Liver (tissue), 9 donors: Measurements from ENCODE around the gene SPINK2. TPM values are rescaled to one million over a fixed set of nuclear protein-coding genes. Genes with fewer than 3 reads are reported as not detected.

Source experiments
- DNase-seq: peaks from one replicate; pipeline ENCODE4 v3.0.0-alpha.2; 2017; ENCODE audit warnings: low spot score
- H3K27ac ChIP-seq, 2 donors: one replicate each; pipeline ENCODE4 v1.7.0; 2013; ENCODE audit warnings: inconsistent platforms in 2 of 2, low read length in 2 of 2, control low read depth in 1 of 2, low read depth in 1 of 2, mild to moderate bottlenecking in 1 of 2
- H3K27me3 ChIP-seq, 4 donors: one replicate each; pipeline versions ENCODE4 v1.6.1 to v1.7.0; 2013; ENCODE audit warnings: low read length in 3 of 4, inconsistent platforms in 1 of 4, mild to moderate bottlenecking in 1 of 4, moderate library complexity in 1 of 4; ENCODE audit not compliant: control insufficient read depth in 4 of 4, insufficient read depth in 4 of 4
- H3K36me3 ChIP-seq, 4 donors: one replicate each; pipeline versions ENCODE4 v1.6.1 to v1.7.0; 2013; ENCODE audit warnings: low read length in 3 of 4, mild to moderate bottlenecking in 3 of 4, low read depth in 1 of 4, moderate library complexity in 1 of 4; ENCODE audit not compliant: control insufficient read depth in 4 of 4, insufficient read depth in 3 of 4
- H3K4me1 ChIP-seq, 4 donors: one replicate each; pipeline versions ENCODE4 v1.6.1 to v1.7.0; 2013; ENCODE audit warnings: low read length in 3 of 4, mild to moderate bottlenecking in 3 of 4, moderate library complexity in 1 of 4; ENCODE audit not compliant: control insufficient read depth in 4 of 4, insufficient read depth in 4 of 4
- H3K4me3 ChIP-seq, 3 donors: one replicate each; pipeline versions ENCODE4 v1.6.1 to v1.7.0; 2013; ENCODE audit warnings: low read length in 3 of 3, control low read depth in 1 of 3, low read depth in 1 of 3, mild to moderate bottlenecking in 1 of 3
- H3K9ac ChIP-seq, 2 donors: one replicate each; pipeline ENCODE4 v1.7.0; 2013; ENCODE audit warnings: low read length in 2 of 2, mild to moderate bottlenecking in 2 of 2, moderate library complexity in 2 of 2, control low read depth in 1 of 2, low read depth in 1 of 2
- H3K9me3 ChIP-seq, 4 donors: one replicate each; pipeline versions ENCODE4 v1.6.1 to v1.7.0; 2013; ENCODE audit warnings: low read length in 3 of 4; ENCODE audit not compliant: control insufficient read depth in 4 of 4
- ATF3 ChIP-seq: IDR thresholded peaks from 2 replicates; pipeline ENCODE4 v1.6.1; 2016; ENCODE audit warnings: antibody characterized with exemption
- CTCF ChIP-seq: fragments of 150-350 bp; IDR thresholded peaks from 2 replicates; pipeline ENCODE4 v1.5.1; 2017; ENCODE audit warnings: improper control_type of control experiment, low read depth, low read length; ENCODE audit not compliant: missing input control
- EGR1 ChIP-seq, 2 donors: IDR thresholded peaks; 2 replicates each; pipeline ENCODE4 v1.6.1; 2016 to 2018; ENCODE audit warnings: antibody characterized with exemption in 2 of 2, low read depth in 2 of 2
- FOXA1 ChIP-seq: IDR thresholded peaks from 2 replicates; pipeline ENCODE4 v1.6.1; 2016; ENCODE audit warnings: antibody characterized with exemption
- FOXA2 ChIP-seq: IDR thresholded peaks from 2 replicates; pipeline ENCODE4 v1.6.1; 2016; ENCODE audit warnings: antibody characterized with exemption
- GABPA ChIP-seq, 2 donors: IDR thresholded peaks in 1 of 2; conservative IDR thresholded peaks in 1 of 2; 2 replicates each; pipeline ENCODE4 v1.6.1; 2016; ENCODE audit warnings: antibody characterized with exemption in 2 of 2, mild to moderate bottlenecking in 1 of 2, moderate library complexity in 1 of 2
- HNF4A ChIP-seq, 2 donors: conservative IDR thresholded peaks; 2 replicates each; pipeline ENCODE4 v1.6.1; 2016; ENCODE audit warnings: antibody characterized with exemption in 2 of 2, mild to moderate bottlenecking in 2 of 2
- HNF4G ChIP-seq: IDR thresholded peaks from 2 replicates; pipeline ENCODE4 v1.6.1; 2016; ENCODE audit warnings: antibody characterized with exemption
- JUND ChIP-seq, 2 donors: IDR thresholded peaks; 2 replicates each; pipeline ENCODE4 v1.6.1; 2016; ENCODE audit warnings: antibody characterized with exemption in 2 of 2
- MAX ChIP-seq: IDR thresholded peaks from 2 replicates; pipeline ENCODE4 v1.6.1; 2016; ENCODE audit warnings: antibody characterized with exemption
- NR2F2 ChIP-seq: IDR thresholded peaks from 2 replicates; pipeline ENCODE4 v1.6.1; 2016; ENCODE audit warnings: antibody characterized with exemption
- RAD21 ChIP-seq, 2 donors: IDR thresholded peaks; 2 replicates each; pipeline ENCODE4 v1.6.1; 2016; ENCODE audit warnings: antibody characterized with exemption in 2 of 2, mild to moderate bottlenecking in 2 of 2
- RXRA ChIP-seq, 2 donors: IDR thresholded peaks; 2 replicates each; pipeline ENCODE4 v1.6.1; 2017 to 2018; ENCODE audit warnings: antibody characterized with exemption in 2 of 2, mild to moderate bottlenecking in 1 of 2
- SP1 ChIP-seq: IDR thresholded peaks from 2 replicates; pipeline ENCODE4 v1.6.1; 2018; ENCODE audit warnings: antibody characterized with exemption, mild to moderate bottlenecking
- TAF1 ChIP-seq: conservative IDR thresholded peaks from 2 replicates; pipeline ENCODE4 v1.6.1; 2016; ENCODE audit warnings: antibody characterized with exemption, mild to moderate bottlenecking
- YY1 ChIP-seq: IDR thresholded peaks from 2 replicates; pipeline ENCODE4 v1.6.1; 2016; ENCODE audit warnings: antibody characterized with exemption, mild to moderate bottlenecking
- ZBTB33 ChIP-seq: IDR thresholded peaks from 2 replicates; pipeline ENCODE4 v1.6.1; 2016; ENCODE audit warnings: antibody characterized with exemption
- WGBS: extraction: QIAGEN DNeasy Blood & Tissue Kit; methylation state at CpG from one replicate; pipeline ENCODE4 v1.1.7; 2013; 5-methylcytosine and 5-hydroxymethylcytosine counted together
- polyA plus RNA-seq, 2 donors: library from polyadenylated mRNA; stranded (reverse) in 1 of 2; unstranded in 1 of 2; fragments of 200-250 nt in 1 of 2; fragments of >200 nt in 1 of 2; fragmentation: Nextera tagmentation in 1 of 2; extraction: Ambion mirVana in 1 of 2; gene quantifications; one replicate each; pipeline versions ENCODE4 v1.2.1 to v1.2.3, GENCODE V29; 2013 to 2015
- total RNA-seq, 2 donors: library from RNA; depleted of rRNA; stranded (reverse); fragments of >200 nt; gene quantifications; one replicate each; pipeline ENCODE4 v1.2.3, GENCODE V29; 2014
- TF ChIP-seq, protein P1 (sequence below): IDR thresholded peaks from 2 replicates; pipeline ENCODE4 v1.6.1; 2016; ENCODE audit warnings: antibody characterized with exemption, mild to moderate bottlenecking
- donor health status: healthy.
- donor health status: healthy.
- donor health status: healthy.
- donor health status: healthy.
- donor health status: healthy.

SPINK2 gene
- total and polyA plus RNA-seq, 4 donors = 0.79 TPM; not detected in 3

DNA sequence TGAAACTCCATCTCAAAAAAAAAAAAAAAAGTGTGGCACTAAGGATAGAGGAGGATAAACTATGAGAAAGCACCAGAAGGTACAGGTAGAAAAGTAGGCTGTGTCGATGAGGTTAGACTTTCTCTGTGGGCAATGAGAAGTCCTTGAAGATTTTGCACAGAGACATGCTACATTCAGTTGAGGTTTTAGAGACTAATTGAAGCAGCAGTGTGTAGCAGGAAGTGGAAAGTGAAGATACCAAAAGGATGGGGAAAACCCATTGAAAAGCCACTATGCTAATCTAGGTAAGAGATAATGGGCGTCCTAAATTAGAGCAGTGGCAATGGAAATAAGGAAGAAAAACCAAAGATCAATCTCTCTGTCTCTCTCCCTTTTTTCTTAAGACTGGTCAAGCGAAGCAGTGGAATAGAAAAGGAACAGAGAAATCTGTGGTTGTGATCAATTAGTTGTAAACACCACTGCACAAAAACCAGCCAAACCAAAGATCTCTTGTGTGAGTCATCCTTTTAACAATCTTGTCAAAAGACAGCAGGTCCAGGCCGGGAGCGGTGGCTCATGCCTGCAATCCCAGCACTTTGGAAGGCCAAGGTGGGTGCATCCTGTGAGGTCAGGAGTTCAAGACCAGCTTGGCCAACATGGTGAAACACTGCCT, 3.5 kb downstream of the SPINK2 start:
- Histone ChIP-seq H3K4me3 (no peak overlapping the region), H3K9ac (no peak overlapping the region), H3K27me3 (peaks cover 0 to 6% (median 0%) of the 10 kb centered on the region in 4 donors), H3K36me3 (no peaks in the 10 kb centered on the region), H3K9me3 (no peaks in the 10 kb centered on the region), H3K27ac (no peak overlapping the region), H3K4me1 (peaks cover 0 to 4% (median 1%) of the 10 kb centered on the region in 4 donors)
- no peak for DNase-seq
- TF ChIP-seq, protein P1, sequence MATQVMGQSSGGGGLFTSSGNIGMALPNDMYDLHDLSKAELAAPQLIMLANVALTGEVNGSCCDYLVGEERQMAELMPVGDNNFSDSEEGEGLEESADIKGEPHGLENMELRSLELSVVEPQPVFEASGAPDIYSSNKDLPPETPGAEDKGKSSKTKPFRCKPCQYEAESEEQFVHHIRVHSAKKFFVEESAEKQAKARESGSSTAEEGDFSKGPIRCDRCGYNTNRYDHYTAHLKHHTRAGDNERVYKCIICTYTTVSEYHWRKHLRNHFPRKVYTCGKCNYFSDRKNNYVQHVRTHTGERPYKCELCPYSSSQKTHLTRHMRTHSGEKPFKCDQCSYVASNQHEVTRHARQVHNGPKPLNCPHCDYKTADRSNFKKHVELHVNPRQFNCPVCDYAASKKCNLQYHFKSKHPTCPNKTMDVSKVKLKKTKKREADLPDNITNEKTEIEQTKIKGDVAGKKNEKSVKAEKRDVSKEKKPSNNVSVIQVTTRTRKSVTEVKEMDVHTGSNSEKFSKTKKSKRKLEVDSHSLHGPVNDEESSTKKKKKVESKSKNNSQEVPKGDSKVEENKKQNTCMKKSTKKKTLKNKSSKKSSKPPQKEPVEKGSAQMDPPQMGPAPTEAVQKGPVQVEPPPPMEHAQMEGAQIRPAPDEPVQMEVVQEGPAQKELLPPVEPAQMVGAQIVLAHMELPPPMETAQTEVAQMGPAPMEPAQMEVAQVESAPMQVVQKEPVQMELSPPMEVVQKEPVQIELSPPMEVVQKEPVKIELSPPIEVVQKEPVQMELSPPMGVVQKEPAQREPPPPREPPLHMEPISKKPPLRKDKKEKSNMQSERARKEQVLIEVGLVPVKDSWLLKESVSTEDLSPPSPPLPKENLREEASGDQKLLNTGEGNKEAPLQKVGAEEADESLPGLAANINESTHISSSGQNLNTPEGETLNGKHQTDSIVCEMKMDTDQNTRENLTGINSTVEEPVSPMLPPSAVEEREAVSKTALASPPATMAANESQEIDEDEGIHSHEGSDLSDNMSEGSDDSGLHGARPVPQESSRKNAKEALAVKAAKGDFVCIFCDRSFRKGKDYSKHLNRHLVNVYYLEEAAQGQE = no peak
- TF ChIP-seq GABPA (IDR thresholded peaks at IDR 0.05 in 1 of 2, conservative IDR thresholded peaks at IDR 0.05 in 1 of 2) = no peak
- TF ChIP-seq RXRA (IDR thresholded peaks at IDR 0.05) = no peak
- TF ChIP-seq ATF3 = no peak
- TF ChIP-seq TAF1 = no peak
- TF ChIP-seq EGR1 (IDR thresholded peaks at IDR 0.05; ENCODE audit: low read depth in 2 of 2) = no peak
- no peak for TF ChIP-seq YY1
- TF ChIP-seq RAD21 (IDR thresholded peaks at IDR 0.05) = no peak
- no peak for TF ChIP-seq HNF4A (conservative IDR thresholded peaks at IDR 0.05)
- TF ChIP-seq MAX = no peak
- no peak for TF ChIP-seq ZBTB33
- no peak for TF ChIP-seq SP1
- no peak for TF ChIP-seq CTCF
- TF ChIP-seq FOXA1 = no peak
- no peak for TF ChIP-seq NR2F2
- TF ChIP-seq FOXA2 = no peak
- no peak for TF ChIP-seq JUND (IDR thresholded peaks at IDR 0.05)
- no peak for TF ChIP-seq HNF4G
- 66% methylated on average over 5 of the region's 5 CpGs for WGBS
